HepG2 (cell line): ENCODE data around the gene XPC. TPM values are rescaled to one million over a fixed set of nuclear protein-coding genes. Genes with fewer than 3 reads are reported as not detected.

Experiments used
- AKNA ChIP-seq: sonication (generic); formaldehyde crosslinking; IDR thresholded peaks from 2 replicates; pipeline ENCODE4 v1.4.0; 2020; ENCODE audit warnings: missing genetic modification reagents, borderline replicate concordance
- GRHL1 ChIP-seq: sonication (generic); formaldehyde crosslinking; conservative IDR thresholded peaks from 2 replicates; pipeline ENCODE4 v1.8.0; 2022; ENCODE audit warnings: missing genetic modification reagents
- HMGA1 ChIP-seq: sonication (generic); formaldehyde crosslinking; conservative IDR thresholded peaks from 2 replicates; pipeline ENCODE4 v1.4.0; 2020; ENCODE audit warnings: missing genetic modification reagents
- PRDM10 ChIP-seq: sonication (generic); formaldehyde crosslinking; IDR thresholded peaks from 2 replicates; pipeline ENCODE4 v1.4.0; 2020; ENCODE audit warnings: low read depth, missing genetic modification reagents
- SETDB1 ChIP-seq: sonication (generic); formaldehyde crosslinking; IDR thresholded peaks from 2 replicates; pipeline ENCODE4 v1.5.1; 2020; ENCODE audit warnings: missing genetic modification reagents, mild to moderate bottlenecking, borderline replicate concordance
- SIX4 ChIP-seq: sonication (generic); formaldehyde crosslinking; IDR thresholded peaks from 2 replicates; pipeline ENCODE4 v1.4.0; 2020; ENCODE audit warnings: missing genetic modification reagents
- SP4 ChIP-seq: sonication (generic); formaldehyde crosslinking; IDR thresholded peaks from 2 replicates; pipeline ENCODE4 v1.8.1; 2023; ENCODE audit warnings: mild to moderate bottlenecking, missing genetic modification reagents
- TBP ChIP-seq: sonication (generic); formaldehyde crosslinking; IDR thresholded peaks from 2 replicates; pipeline ENCODE4 v1.5.0; 2020; ENCODE audit warnings: missing genetic modification reagents
- ZBTB14 ChIP-seq: sonication (generic); formaldehyde crosslinking; IDR thresholded peaks from 2 replicates; pipeline ENCODE4 v1.4.0; 2020; ENCODE audit warnings: missing genetic modification reagents
- ZBTB39 ChIP-seq: sonication (generic); formaldehyde crosslinking; IDR thresholded peaks from 2 replicates; pipeline ENCODE4 v1.5.0; 2020; ENCODE audit warnings: missing genetic modification reagents
- ZNF530 ChIP-seq: sonication (generic); formaldehyde crosslinking; IDR thresholded peaks from 2 replicates; pipeline ENCODE4 v1.5.0; 2020; ENCODE audit warnings: low read depth, mild to moderate bottlenecking, missing genetic modification reagents
- ZNF589 ChIP-seq: sonication (generic); formaldehyde crosslinking; conservative IDR thresholded peaks from 2 replicates; pipeline ENCODE4 v1.8.0; 2022; ENCODE audit warnings: mild to moderate bottlenecking, moderate library complexity, missing genetic modification reagents
- ZNF607 ChIP-seq: sonication (generic); formaldehyde crosslinking; IDR thresholded peaks from 2 replicates; pipeline ENCODE4 v1.5.1; 2020; ENCODE audit warnings: missing genetic modification reagents, mild to moderate bottlenecking, borderline replicate concordance
- ZNF747 ChIP-seq: sonication (generic); formaldehyde crosslinking; IDR thresholded peaks from 2 replicates; pipeline ENCODE4 v1.8.1; 2023; ENCODE audit warnings: missing genetic modification reagents, mild to moderate bottlenecking, borderline replicate concordance
- polyA plus RNA-seq, 8 experiments: library from polyadenylated mRNA; depleted of rRNA in 3 of 8; stranded (reverse) in 7 of 8; unstranded in 1 of 8; fragments of >200 nt; fragmentation: Illumina TruSeq in 4 of 8; extraction: Trizol in 4 of 8; gene quantifications; 2 replicates each; pipeline versions ENCODE4 v1.2.1 to v1.2.3, GENCODE V29; 2011 to 2016; ENCODE audit warnings: low read depth in 4 of 8, missing spikeins in 1 of 8, mixed read lengths in 1 of 8; ENCODE audit not compliant: insufficient read depth in 1 of 8
- total RNA-seq, 5 experiments: library from RNA; depleted of rRNA; stranded (reverse); fragments of >200 nt; fragmentation: Illumina TruSeq; extraction: Trizol; gene quantifications; 2 replicates each; pipeline ENCODE4 v1.2.3, GENCODE V29; 2016; ENCODE audit warnings: low read depth in 1 of 5

The XPC gene
- total and polyA plus RNA-seq, 2 of the 13 experiments (the other 11 are each of a cell fraction or from before 2014, with no cell fraction given) = 9.4 to 24.1 TPM

- TF ChIP-seq ZBTB39 (CRISPR knock-in tag) (no peak), TBP (CRISPR knock-in tag) (no peak), ZNF589 (CRISPR knock-in tag) (no peak), ZNF530 (CRISPR knock-in tag) (no peak), HMGA1 (CRISPR knock-in tag) (no peak), PRDM10 (CRISPR knock-in tag) (no peak), SIX4 (CRISPR knock-in tag) (no peak), ZBTB14 (CRISPR knock-in tag) (no peak), SETDB1 (CRISPR knock-in tag) (no peak), AKNA (no peak), GRHL1 (CRISPR knock-in tag) (no peak), SP4 (no peak), ZNF747 (CRISPR knock-in tag) (peak; percentile 94), ZNF607 (CRISPR knock-in tag) (peak; percentile 54; the same call in 1 of the 2 replicates)
Observed at GRCh38 chr3:14125193-14126016, 53.0 kb downstream of the XPC start (continued).
